Suprapubic skin (tissue), 4 donors: ENCODE results near the gene SVOP. TPM values are rescaled to one million over a fixed set of nuclear protein-coding genes. Genes with fewer than 3 reads are reported as not detected.
A peak's percentile ranks its signal among the peaks of the same experiment; 100 is the strongest.
"Not testable (repeated sequence)": the region's sequence is repeated elsewhere in the genome, so short reads cannot be mapped to it uniquely, and the experiment has no call there.

Experiments
- DNase-seq, 2 donors: peaks; one replicate each; pipeline ENCODE4 v3.0.0-alpha.2; 2019; ENCODE audit warnings: low spot score in 2 of 2
- H3K27ac ChIP-seq: fragments of 200-600 bp; sonication (generic); one replicate; pipeline ENCODE4 v1.5.1; 2019
- H3K27me3 ChIP-seq: fragments of 200-600 bp; sonication (generic); one replicate; pipeline ENCODE4 v1.5.1; 2019
- H3K36me3 ChIP-seq: fragments of 200-600 bp; sonication (generic); one replicate; pipeline ENCODE4 v1.5.1; 2019
- H3K4me1 ChIP-seq: fragments of 200-600 bp; sonication (generic); one replicate; pipeline ENCODE4 v1.5.1; 2019
- H3K4me3 ChIP-seq: fragments of 200-600 bp; sonication (generic); one replicate; pipeline ENCODE4 v1.5.1; 2019; ENCODE audit warnings: mild to moderate bottlenecking
- H3K9me3 ChIP-seq: fragments of 200-600 bp; sonication (generic); one replicate; pipeline ENCODE4 v1.5.1; 2019
- EP300 ChIP-seq: sonication (generic); formaldehyde crosslinking; IDR thresholded peaks from one replicate; pipeline ENCODE4 v1.6.1; 2017; ENCODE audit warnings: antibody characterized with exemption
- POLR2A ChIP-seq, 2 donors: fragments of 450-650 bp; IDR thresholded peaks; one replicate each; pipeline ENCODE4 v1.6.1; 2017; ENCODE audit warnings: antibody characterized with exemption in 2 of 2, mild to moderate bottlenecking in 2 of 2, moderate library complexity in 2 of 2
- POLR2AphosphoS5 ChIP-seq, 3 donors: sonication (generic); formaldehyde crosslinking; IDR thresholded peaks; one replicate each; pipeline ENCODE4 v1.6.1; 2017; ENCODE audit warnings: antibody characterized with exemption in 3 of 3
- WGBS: methylation state at CpG from one replicate; pipeline ENCODE4 v1.1.5; 2018; 5-methylcytosine and 5-hydroxymethylcytosine counted together
- total RNA-seq, 4 donors: library from RNA; depleted of rRNA; stranded (reverse); fragments of >200 nt; gene quantifications; one replicate each; pipeline ENCODE4 v1.1.0, GENCODE V29; 2016
- TF ChIP-seq, protein P1 (sequence below), 2 donors: fragments of 200-600 bp in 1 of 2; fragments of 450-650 bp in 1 of 2; sonication (generic) in 1 of 2; IDR thresholded peaks; one replicate each; pipeline ENCODE4 v1.5.1; 2016 to 2019; ENCODE audit warnings: antibody characterized with exemption in 2 of 2, mild to moderate bottlenecking in 1 of 2, moderate library complexity in 1 of 2

SVOP gene
- total RNA-seq, 4 donors from 2014 or later, result not detected

DNA sequence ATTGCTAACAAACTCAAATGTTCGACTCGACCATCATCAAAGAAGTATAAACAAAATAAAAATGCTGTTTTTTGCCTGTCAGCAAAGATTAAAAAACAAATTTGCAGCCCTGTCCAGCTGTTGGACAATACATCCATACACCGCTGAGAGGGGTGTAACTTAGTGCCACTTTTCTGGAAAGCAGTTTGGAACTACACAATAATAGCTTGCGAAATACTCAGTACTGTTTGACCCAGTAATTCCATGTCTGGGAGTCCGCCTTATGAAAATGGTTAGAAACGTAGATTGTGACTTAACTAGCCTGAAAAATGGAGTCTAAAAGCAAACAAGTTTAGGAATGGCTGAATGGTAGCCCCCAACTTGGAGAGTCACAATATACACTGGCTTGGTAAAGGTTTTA, 37.9 kb upstream of the SVOP start:
- TF ChIP-seq POLR2AphosphoS5 (IDR thresholded peaks at IDR 0.05) (no peak), POLR2A (IDR thresholded peaks at IDR 0.05) (no peak)
- TF ChIP-seq, protein P1, sequence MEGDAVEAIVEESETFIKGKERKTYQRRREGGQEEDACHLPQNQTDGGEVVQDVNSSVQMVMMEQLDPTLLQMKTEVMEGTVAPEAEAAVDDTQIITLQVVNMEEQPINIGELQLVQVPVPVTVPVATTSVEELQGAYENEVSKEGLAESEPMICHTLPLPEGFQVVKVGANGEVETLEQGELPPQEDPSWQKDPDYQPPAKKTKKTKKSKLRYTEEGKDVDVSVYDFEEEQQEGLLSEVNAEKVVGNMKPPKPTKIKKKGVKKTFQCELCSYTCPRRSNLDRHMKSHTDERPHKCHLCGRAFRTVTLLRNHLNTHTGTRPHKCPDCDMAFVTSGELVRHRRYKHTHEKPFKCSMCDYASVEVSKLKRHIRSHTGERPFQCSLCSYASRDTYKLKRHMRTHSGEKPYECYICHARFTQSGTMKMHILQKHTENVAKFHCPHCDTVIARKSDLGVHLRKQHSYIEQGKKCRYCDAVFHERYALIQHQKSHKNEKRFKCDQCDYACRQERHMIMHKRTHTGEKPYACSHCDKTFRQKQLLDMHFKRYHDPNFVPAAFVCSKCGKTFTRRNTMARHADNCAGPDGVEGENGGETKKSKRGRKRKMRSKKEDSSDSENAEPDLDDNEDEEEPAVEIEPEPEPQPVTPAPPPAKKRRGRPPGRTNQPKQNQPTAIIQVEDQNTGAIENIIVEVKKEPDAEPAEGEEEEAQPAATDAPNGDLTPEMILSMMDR (IDR thresholded peaks at IDR 0.05), result no peak
- peaks cover 47% of the 10 kb centered on the region for H3K36me3 ChIP-seq
- no peak for DNase-seq

DNA sequence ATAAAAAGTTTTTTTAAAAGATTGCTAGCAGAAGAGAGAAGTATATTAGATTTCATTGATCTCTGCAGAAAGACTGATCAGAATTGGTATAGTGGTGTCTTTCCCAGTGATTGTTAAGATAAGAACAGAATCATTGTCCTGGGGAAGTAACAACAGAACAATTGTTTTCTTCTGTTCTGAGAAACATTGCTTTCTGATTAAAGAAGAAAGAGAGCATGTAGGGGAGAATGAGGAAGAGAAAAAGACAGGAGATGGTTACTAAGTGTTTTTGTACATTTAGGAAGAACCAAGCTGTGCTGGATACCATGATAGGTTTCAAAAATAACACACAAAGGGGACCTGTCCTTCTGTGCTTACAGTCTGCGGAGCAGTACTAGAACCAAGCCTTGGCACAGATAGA, 36.5 kb upstream of the SVOP start:
- no peak for DNase-seq
- TF ChIP-seq POLR2A (IDR thresholded peaks at IDR 0.05) (no peak), EP300 (no peak), POLR2AphosphoS5 (IDR thresholded peaks at IDR 0.05) (no peak)
- TF ChIP-seq, protein P1 (IDR thresholded peaks at IDR 0.05), result no peak
- Histone ChIP-seq H3K4me1 (peaks cover 14% of the 10 kb centered on the region), H3K9me3 (no peaks in the 10 kb centered on the region), H3K4me3 (no peak overlapping the region), H3K27me3 (no peaks in the 10 kb centered on the region), H3K36me3 (peaks cover 39% of the 10 kb centered on the region), H3K27ac (no peak overlapping the region)
- 96% methylated on average over 1 of the region's 1 CpG for WGBS

More for the DNA sequence above, 37.9 kb upstream of the SVOP start:
- Histone ChIP-seq H3K9me3 (no peaks in the 10 kb centered on the region), H3K4me1 (peaks cover 4% of the 10 kb centered on the region), H3K27me3 (no peaks in the 10 kb centered on the region), H3K27ac (no peak overlapping the region), H3K4me3 (no peak overlapping the region)
- 93% methylated on average over 6 of the region's 6 CpGs for WGBS

DNA sequence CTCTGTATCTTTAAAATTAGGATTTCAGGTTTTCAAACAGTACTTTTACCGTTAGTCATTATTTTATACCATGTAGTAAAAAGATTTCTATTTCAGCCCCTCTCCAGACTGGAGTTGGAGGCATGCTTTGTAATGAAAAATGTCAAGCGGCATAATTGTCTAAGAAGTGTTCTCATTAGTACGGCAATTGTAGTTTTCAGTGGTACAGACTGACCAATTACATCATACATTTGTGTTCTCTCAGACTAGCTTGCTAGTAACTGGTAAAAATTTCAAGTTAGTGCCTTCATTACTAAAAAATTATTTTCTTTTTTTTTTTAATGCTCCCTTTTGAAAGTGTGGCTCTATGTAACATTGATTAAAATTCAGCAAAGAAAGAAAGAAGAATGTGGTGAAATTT, 36.0 kb upstream of the SVOP start:
- H3K9me3 ChIP-seq, result no peaks in the 10 kb centered on the region
- WGBS, result 87% methylated on average over 3 of the region's 3 CpGs
- TF ChIP-seq POLR2A (IDR thresholded peaks at IDR 0.05) (no peak), POLR2AphosphoS5 (IDR thresholded peaks at IDR 0.05) (no peak), EP300 (no peak)
- TF ChIP-seq, protein P1 (IDR thresholded peaks at IDR 0.05), result no peak

DNA sequence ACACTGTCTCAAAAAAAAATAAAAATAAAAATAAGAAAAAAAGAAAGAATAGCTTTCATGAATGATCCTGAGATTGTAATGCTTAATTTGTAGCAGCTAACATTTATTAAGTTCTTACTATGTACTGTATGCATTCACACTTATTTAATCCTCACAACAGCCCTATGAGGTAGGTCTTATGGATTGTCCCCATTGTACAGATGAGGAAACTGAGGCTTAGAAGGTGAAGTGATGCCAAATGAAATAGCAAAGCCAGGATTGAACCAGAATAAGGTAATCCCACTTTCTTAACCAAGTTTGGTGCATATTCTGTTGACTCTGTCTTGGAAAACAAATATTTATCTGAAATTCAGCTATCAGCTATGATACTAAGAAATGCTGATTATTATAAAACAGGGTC, 33.7 kb upstream of the SVOP start:
- DNase-seq, result no peak
- peaks cover 18% of the 10 kb centered on the region for H3K4me1 ChIP-seq
- peaks cover 21% of the 10 kb centered on the region for H3K36me3 ChIP-seq
- no peak for TF ChIP-seq POLR2AphosphoS5 (IDR thresholded peaks at IDR 0.05)
- TF ChIP-seq POLR2A (IDR thresholded peaks at IDR 0.05), result no peak
- no peak overlapping the region for H3K4me3 ChIP-seq
- no peaks in the 10 kb centered on the region for H3K9me3 ChIP-seq
- no peak overlapping the region for H3K27ac ChIP-seq
- no peaks in the 10 kb centered on the region for H3K27me3 ChIP-seq

More for the DNA sequence above, 36.0 kb upstream of the SVOP start:
- Histone ChIP-seq H3K4me1 (peaks cover 16% of the 10 kb centered on the region), H3K27me3 (no peaks in the 10 kb centered on the region), H3K4me3 (no peak overlapping the region), H3K36me3 (peaks cover 38% of the 10 kb centered on the region), H3K27ac (no peak overlapping the region)
- DNase-seq, result no peak

DNA sequence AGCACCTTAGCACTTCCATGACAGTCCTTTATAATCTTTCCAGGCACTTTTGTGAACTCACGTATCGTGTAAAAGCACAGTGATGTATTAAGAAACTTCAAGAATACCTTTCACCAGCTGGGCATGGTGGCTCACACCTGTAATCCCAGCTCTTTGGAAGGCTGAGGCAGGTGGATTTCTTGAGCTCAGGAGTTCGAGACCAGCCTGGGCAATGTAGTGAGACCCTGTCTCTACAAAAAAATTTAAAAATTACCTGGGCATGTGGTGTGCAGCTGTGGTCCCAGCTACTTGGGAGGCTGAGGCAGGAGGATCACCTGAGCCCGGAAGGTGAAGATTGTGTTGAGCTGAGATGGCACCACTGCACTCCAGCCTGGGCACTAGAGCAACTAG, 33.3 kb upstream of the SVOP start:
- not testable (repeated sequence) for DNase-seq, H3K9me3 ChIP-seq, H3K27ac ChIP-seq, H3K27me3 ChIP-seq
- H3K4me1 ChIP-seq, result peaks cover 18% of the 10 kb centered on the region
- H3K36me3 ChIP-seq, result peaks cover 17% of the 10 kb centered on the region
- 79% methylated on average over 4 of the region's 4 CpGs for WGBS
- peak overlapping the region; percentile 87 for H3K4me3 ChIP-seq

DNA sequence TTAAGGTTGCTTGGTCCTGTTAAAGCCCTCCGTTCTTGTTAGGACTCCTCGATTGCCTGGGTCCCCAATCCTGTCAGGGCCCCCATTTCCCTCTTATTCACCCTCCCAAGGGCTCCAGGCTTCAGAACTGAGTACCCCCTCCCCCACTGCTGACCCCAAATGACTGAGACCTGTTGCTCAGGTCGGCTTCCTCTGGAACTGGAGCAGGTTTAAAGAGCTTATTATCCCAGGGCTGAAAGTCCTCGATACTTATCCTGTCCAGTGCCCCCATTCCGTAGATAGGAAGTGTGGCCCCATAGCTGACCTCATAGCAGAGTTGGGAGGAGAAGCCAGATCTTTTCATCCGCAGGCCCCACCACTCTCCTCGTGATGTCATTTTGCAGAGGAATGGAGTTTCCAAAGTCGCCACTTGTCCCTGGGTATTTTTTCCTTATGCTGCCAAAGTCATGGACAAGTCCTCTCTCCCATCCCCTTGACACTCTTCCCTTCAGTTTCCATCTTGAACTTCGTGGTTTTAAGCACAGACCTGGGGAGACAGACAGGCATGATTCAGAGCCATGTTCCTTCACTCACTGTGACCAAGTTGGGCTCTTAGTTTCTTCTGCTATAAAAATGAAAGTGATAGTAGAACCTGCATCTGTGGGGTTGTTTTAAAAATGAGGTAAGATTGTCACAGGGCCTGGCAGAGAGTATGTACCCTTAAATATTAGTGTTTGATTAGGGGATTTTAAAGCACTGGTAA, 32.7 kb upstream of the SVOP start:
- H3K36me3 ChIP-seq, result peaks cover 12% of the 10 kb centered on the region
- no peaks in the 10 kb centered on the region for H3K9me3 ChIP-seq
- H3K27me3 ChIP-seq, result no peaks in the 10 kb centered on the region
- 18% methylated on average over 9 of the region's 9 CpGs for WGBS
- TF ChIP-seq POLR2AphosphoS5 (IDR thresholded peaks at IDR 0.05) (no peak), POLR2A (IDR thresholded peaks at IDR 0.05) (no peak), EP300 (no peak)
- TF ChIP-seq, protein P1 (IDR thresholded peaks at IDR 0.05), result no peak
- no peak for DNase-seq
- H3K27ac ChIP-seq, result peak overlapping the region; percentile 81
- H3K4me3 ChIP-seq, result peak overlapping the region; percentile 87
- peaks cover 18% of the 10 kb centered on the region for H3K4me1 ChIP-seq
